Measurements from ENCODE around the gene TMEM156. TPM values are rescaled to one million over a fixed set of nuclear protein-coding genes. Genes with fewer than 3 reads are reported as not detected.
A peak's percentile ranks its signal among the peaks of the same experiment; 100 is the strongest.

TMEM156 gene
- total and polyA plus RNA-seq, 2 of the 4 experiments (the other 2 are of a cell fraction): 0.53 to 0.54 TPM

DNA sequence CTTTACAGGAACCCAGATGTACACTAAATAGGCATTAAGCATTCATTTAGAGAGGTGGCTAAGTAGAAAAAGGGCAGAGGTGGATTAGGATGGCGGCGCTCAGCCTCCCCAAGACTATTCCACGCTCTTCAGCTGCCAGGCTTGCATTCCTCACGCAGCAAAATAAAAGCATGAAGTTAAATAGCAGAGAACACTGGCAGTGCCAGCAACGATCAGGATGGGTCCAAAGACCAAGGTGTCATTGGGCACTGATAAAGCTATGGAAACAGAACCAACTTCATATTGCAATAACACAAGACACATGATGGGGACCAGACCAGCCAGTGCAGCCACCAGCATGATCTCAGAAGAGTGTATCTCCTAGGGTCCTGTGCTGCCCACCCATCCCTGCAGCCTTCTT is 42.0 kb downstream of the TMEM156 start:
- H3K23ac ChIP-seq (ENCODE audit: low read depth, low read length): no peak overlapping the region
- H2BK15ac ChIP-seq (ENCODE audit: low read depth, low read length): no peak overlapping the region
- no peak overlapping the region for H3K4me3 ChIP-seq (ENCODE audit: insufficient read depth, low read depth, low read length)
- no peak overlapping the region for H2BK20ac ChIP-seq (ENCODE audit: low read depth, low read length)
- no peaks in the 10 kb centered on the region for H3K9me3 ChIP-seq (ENCODE audit: control insufficient read depth, insufficient read depth, low read length)
- no peak overlapping the region for H3K18ac ChIP-seq (ENCODE audit: low read depth, low read length)
- no peak for TF ChIP-seq MAZ (IDR thresholded peaks at IDR 0.05; ENCODE audit: borderline replicate concordance, low read depth, low read length)
- TF ChIP-seq, protein P1, sequence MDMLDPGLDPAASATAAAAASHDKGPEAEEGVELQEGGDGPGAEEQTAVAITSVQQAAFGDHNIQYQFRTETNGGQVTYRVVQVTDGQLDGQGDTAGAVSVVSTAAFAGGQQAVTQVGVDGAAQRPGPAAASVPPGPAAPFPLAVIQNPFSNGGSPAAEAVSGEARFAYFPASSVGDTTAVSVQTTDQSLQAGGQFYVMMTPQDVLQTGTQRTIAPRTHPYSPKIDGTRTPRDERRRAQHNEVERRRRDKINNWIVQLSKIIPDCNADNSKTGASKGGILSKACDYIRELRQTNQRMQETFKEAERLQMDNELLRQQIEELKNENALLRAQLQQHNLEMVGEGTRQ (IDR thresholded peaks at IDR 0.05; ENCODE audit: low read depth, low read length): no peak
- no peak for TF ChIP-seq NFE2L2 (IDR thresholded peaks at IDR 0.05; ENCODE audit: low read depth, low read length)
- no peak for TF ChIP-seq MXI1 (IDR thresholded peaks at IDR 0.05; ENCODE audit: borderline replicate concordance, low read depth, low read length)
- no peak for TF ChIP-seq POLR2A (IDR thresholded peaks at IDR 0.05; ENCODE audit: low read depth, low read length)
- TF ChIP-seq, protein P2, sequence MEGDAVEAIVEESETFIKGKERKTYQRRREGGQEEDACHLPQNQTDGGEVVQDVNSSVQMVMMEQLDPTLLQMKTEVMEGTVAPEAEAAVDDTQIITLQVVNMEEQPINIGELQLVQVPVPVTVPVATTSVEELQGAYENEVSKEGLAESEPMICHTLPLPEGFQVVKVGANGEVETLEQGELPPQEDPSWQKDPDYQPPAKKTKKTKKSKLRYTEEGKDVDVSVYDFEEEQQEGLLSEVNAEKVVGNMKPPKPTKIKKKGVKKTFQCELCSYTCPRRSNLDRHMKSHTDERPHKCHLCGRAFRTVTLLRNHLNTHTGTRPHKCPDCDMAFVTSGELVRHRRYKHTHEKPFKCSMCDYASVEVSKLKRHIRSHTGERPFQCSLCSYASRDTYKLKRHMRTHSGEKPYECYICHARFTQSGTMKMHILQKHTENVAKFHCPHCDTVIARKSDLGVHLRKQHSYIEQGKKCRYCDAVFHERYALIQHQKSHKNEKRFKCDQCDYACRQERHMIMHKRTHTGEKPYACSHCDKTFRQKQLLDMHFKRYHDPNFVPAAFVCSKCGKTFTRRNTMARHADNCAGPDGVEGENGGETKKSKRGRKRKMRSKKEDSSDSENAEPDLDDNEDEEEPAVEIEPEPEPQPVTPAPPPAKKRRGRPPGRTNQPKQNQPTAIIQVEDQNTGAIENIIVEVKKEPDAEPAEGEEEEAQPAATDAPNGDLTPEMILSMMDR (conservative IDR thresholded peaks at IDR 0.05; ENCODE audit: low read depth, low read length): no peak
- TF ChIP-seq SMC3 (IDR thresholded peaks at IDR 0.05; ENCODE audit: low read depth, low read length): no peak
- TF ChIP-seq MAFK (IDR thresholded peaks at IDR 0.05; ENCODE audit: low read depth, low read length): no peak
- TF ChIP-seq RFX5 (IDR thresholded peaks at IDR 0.05; ENCODE audit: low read depth, low read length): no peak
- TF ChIP-seq, protein P3, sequence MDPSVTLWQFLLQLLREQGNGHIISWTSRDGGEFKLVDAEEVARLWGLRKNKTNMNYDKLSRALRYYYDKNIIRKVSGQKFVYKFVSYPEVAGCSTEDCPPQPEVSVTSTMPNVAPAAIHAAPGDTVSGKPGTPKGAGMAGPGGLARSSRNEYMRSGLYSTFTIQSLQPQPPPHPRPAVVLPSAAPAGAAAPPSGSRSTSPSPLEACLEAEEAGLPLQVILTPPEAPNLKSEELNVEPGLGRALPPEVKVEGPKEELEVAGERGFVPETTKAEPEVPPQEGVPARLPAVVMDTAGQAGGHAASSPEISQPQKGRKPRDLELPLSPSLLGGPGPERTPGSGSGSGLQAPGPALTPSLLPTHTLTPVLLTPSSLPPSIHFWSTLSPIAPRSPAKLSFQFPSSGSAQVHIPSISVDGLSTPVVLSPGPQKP (IDR thresholded peaks at IDR 0.05; ENCODE audit: borderline replicate concordance, low read depth, low read length): no peak
- TF ChIP-seq RCOR1 (IDR thresholded peaks at IDR 0.05; ENCODE audit: insufficient replicate concordance, low read length): no peak
- TF ChIP-seq BHLHE40 (IDR thresholded peaks at IDR 0.05; ENCODE audit: low read depth, low read length): no peak
- TF ChIP-seq RAD21 (IDR thresholded peaks at IDR 0.05; ENCODE audit: low read length): no peak
- no peak for TF ChIP-seq FOS (IDR thresholded peaks at IDR 0.05; ENCODE audit: low read depth, low read length)
- no peak for TF ChIP-seq CEBPB (IDR thresholded peaks at IDR 0.05; ENCODE audit: low read depth, low read length)
- no peak overlapping the region for H2AK9ac ChIP-seq (replicated peaks; ENCODE audit: low read depth, low read length, poor library complexity)
- peak overlapping the region; percentile 60; the same call in 1 of the 2 replicates for H2AK5ac ChIP-seq (ENCODE audit: low read depth, low read length)
- no peak overlapping the region for H3K27ac ChIP-seq (ENCODE audit: insufficient read depth, low read length)
- peaks cover 11% of the 10 kb centered on the region for H3K4me1 ChIP-seq (ENCODE audit: control insufficient read depth, insufficient read depth, low read length)
- no peak overlapping the region for H4K8ac ChIP-seq (ENCODE audit: low read depth in 2 of 2, low read length in 2 of 2)
- DNase-seq (no peak), ATAC-seq (ENCODE audit: low read depth) (no peak)
- POLR2A ChIA-PET (ENCODE audit: unreplicated experiment): no interaction called here
- no peak overlapping the region for H2BK120ac ChIP-seq (ENCODE audit: low read depth, low read length)
- H3K9ac ChIP-seq (ENCODE audit: low read depth, low read length): no peak overlapping the region
- H2AFZ ChIP-seq (replicated peaks; ENCODE audit: low read length, poor library complexity): no peak overlapping the region
- H3K4ac ChIP-seq (ENCODE audit: low read depth, low read length): peak overlapping the region; percentile 43; the same call in 1 of the 2 replicates
- no peak overlapping the region for H3K14ac ChIP-seq (replicated peaks; ENCODE audit: low read depth, low read length)
- BruUV-seq (replicated peaks): no TSS peak
- in situ Hi-C loops (cut with MboI; ENCODE audit: low sequenced_read_pairs): no loop called here
- no peak overlapping the region for H3K56ac ChIP-seq (ENCODE audit: extremely low read depth, insufficient read depth, low read length)
- 86% methylated on average over 2 of the region's 5 CpGs; no CpG with 5 or more reads in 1 of the 2 experiments for WGBS, 2 experiments (ENCODE audit: extremely low coverage in 2 of 2, insufficient read length in 1 of 2)
- H3K27me3 ChIP-seq (ENCODE audit: control insufficient read depth, insufficient read depth, low read length): no peaks in the 10 kb centered on the region
- no peak overlapping the region for H4K5ac ChIP-seq (ENCODE audit: low read depth, low read length)
- intact Hi-C loops (cut with micrococcal nuclease): no loop called here
- no peak overlapping the region for H4K91ac ChIP-seq (ENCODE audit: insufficient read depth, low read depth, low read length)
- peaks cover 0 to 6% of the 10 kb centered on the region in 2 experiments; a peak in 1 of 4 replicates for H3K79me1 ChIP-seq (ENCODE audit: low read depth in 1 of 2, low read length in 2 of 2)
- no peak overlapping the region for H3K4me2 ChIP-seq (ENCODE audit: low read depth, low read length)
- H2BK5ac ChIP-seq (ENCODE audit: low read depth, low read length, poor library complexity, severe bottlenecking): no peak overlapping the region
- H4K20me1 ChIP-seq (ENCODE audit: insufficient read depth, low read length): no peaks in the 10 kb centered on the region
- H3K9me1 ChIP-seq (ENCODE audit: insufficient read depth, low read length): peaks cover 12% of the 10 kb centered on the region; the same call in 1 of the 2 replicates
- dilution Hi-C loops (cut with HindIII; ENCODE audit: low sequenced_read_pairs, unreplicated experiment): no loop called here
- H3K36me3 ChIP-seq (ENCODE audit: control insufficient read depth, insufficient read depth, low read length): no peaks in the 10 kb centered on the region
- CTCF ChIA-PET: no interaction called here

Measured in IMR-90 (cell line).